Neural progenitor cell (in vitro differentiated cells): ENCODE measurements around the gene NDOR1. TPM values are rescaled to one million over a fixed set of nuclear protein-coding genes. Genes with fewer than 3 reads are reported as not detected.

ENCODE experiments used
- DNase-seq: peaks from one replicate; pipeline ENCODE4 v3.0.0-alpha.2; 2016; ENCODE audit warnings: low spot score
- H2AFZ ChIP-seq: fragments of 200-600 bp; sonication (generic); replicated peaks from 2 replicates; pipeline ENCODE4 v1.6.1; 2016; ENCODE audit warnings: antibody characterized with exemption
- H3F3A ChIP-seq: fragments of 200-600 bp; sonication (generic); 2 replicates; pipeline ENCODE4 v1.6.1; 2016; ENCODE audit warnings: antibody characterized with exemption, low read depth
- H3K27ac ChIP-seq: fragments of 200-600 bp; sonication (generic); 2 replicates; pipeline ENCODE4 v1.5.1; 2016; ENCODE audit warnings: mild to moderate bottlenecking
- H3K27me3 ChIP-seq: fragments of 200-600 bp; sonication (generic); 2 replicates; pipeline ENCODE4 v1.6.1; 2016; ENCODE audit warnings: mild to moderate bottlenecking, moderate library complexity
- H3K36me3 ChIP-seq: fragments of 200-600 bp; sonication (generic); 2 replicates; pipeline ENCODE4 v1.5.1; 2016
- H3K4me1 ChIP-seq: fragments of 200-600 bp; sonication (generic); 2 replicates; pipeline ENCODE4 v1.6.1; 2016; ENCODE audit warnings: mixed run types
- H3K4me2 ChIP-seq: fragments of 200-600 bp; sonication (generic); 2 replicates; pipeline ENCODE4 v1.6.1; 2016
- H3K4me3 ChIP-seq: fragments of 200-600 bp; sonication (generic); 2 replicates; pipeline ENCODE4 v1.5.1; 2016
- H3K79me2 ChIP-seq: fragments of 200-600 bp; sonication (generic); 2 replicates; pipeline ENCODE4 v1.6.1; 2016; ENCODE audit warnings: low read depth
- H3K9ac ChIP-seq: fragments of 200-600 bp; sonication (generic); 2 replicates; pipeline ENCODE4 v1.6.1; 2016
- H3K9me3 ChIP-seq: fragments of 200-600 bp; sonication (generic); 2 replicates; pipeline ENCODE4 v1.5.1; 2016; ENCODE audit warnings: low read depth
- H4K20me1 ChIP-seq: fragments of 200-600 bp; sonication (generic); 2 replicates; pipeline ENCODE4 v1.6.1; 2016; ENCODE audit warnings: low read depth
- H3K27ac Mint-ChIP-seq: 3 replicates; pipeline ENCODE4 v1.8.0; 2021; ENCODE audit warnings: mixed read lengths
- H3K27me3 Mint-ChIP-seq: 2 replicates; pipeline ENCODE4 v1.8.0; 2022; ENCODE audit warnings: low read depth, mild to moderate bottlenecking, inconsistent platforms, moderate library complexity, mixed read lengths; ENCODE audit not compliant: insufficient read depth
- H3K36me3 Mint-ChIP-seq: 3 replicates; pipeline ENCODE4 v1.8.0; 2021; ENCODE audit warnings: mixed read lengths
- H3K4me1 Mint-ChIP-seq: 3 replicates; pipeline ENCODE4 v1.8.0; 2021; ENCODE audit warnings: mixed read lengths
- H3K4me3 Mint-ChIP-seq: 3 replicates; pipeline ENCODE4 v1.8.0; 2021; ENCODE audit warnings: mild to moderate bottlenecking, moderate library complexity, mixed read lengths
- H3K9me3 Mint-ChIP-seq: 3 replicates; pipeline ENCODE4 v1.8.0; 2020; ENCODE audit warnings: mixed read lengths
- EZH2 ChIP-seq: fragments of 200-600 bp; sonication (generic); IDR thresholded peaks from 2 replicates; pipeline ENCODE4 v1.6.1; 2017; ENCODE audit warnings: antibody characterized with exemption, mild to moderate bottlenecking, moderate library complexity
- EZH2phosphoT487 ChIP-seq: fragments of 200-600 bp; sonication (generic); IDR thresholded peaks from 2 replicates; pipeline ENCODE4 v1.6.1; 2017; ENCODE audit warnings: antibody characterized with exemption
- total RNA-seq: library from RNA; depleted of rRNA; stranded (reverse); fragments of >200 nt; gene quantifications from 2 replicates; pipeline ENCODE4 v1.2.3, GENCODE V29; 2015; ENCODE audit warnings: low replicate concordance
- TF ChIP-seq, protein P1 (sequence below): fragments of 200-600 bp; sonication (generic); IDR thresholded peaks from 2 replicates; pipeline ENCODE4 v1.5.1; 2017; ENCODE audit warnings: antibody characterized with exemption, mild to moderate bottlenecking

The NDOR1 gene
- total RNA-seq, 1 donor from 2014 or later: 5.1 TPM

DNA sequence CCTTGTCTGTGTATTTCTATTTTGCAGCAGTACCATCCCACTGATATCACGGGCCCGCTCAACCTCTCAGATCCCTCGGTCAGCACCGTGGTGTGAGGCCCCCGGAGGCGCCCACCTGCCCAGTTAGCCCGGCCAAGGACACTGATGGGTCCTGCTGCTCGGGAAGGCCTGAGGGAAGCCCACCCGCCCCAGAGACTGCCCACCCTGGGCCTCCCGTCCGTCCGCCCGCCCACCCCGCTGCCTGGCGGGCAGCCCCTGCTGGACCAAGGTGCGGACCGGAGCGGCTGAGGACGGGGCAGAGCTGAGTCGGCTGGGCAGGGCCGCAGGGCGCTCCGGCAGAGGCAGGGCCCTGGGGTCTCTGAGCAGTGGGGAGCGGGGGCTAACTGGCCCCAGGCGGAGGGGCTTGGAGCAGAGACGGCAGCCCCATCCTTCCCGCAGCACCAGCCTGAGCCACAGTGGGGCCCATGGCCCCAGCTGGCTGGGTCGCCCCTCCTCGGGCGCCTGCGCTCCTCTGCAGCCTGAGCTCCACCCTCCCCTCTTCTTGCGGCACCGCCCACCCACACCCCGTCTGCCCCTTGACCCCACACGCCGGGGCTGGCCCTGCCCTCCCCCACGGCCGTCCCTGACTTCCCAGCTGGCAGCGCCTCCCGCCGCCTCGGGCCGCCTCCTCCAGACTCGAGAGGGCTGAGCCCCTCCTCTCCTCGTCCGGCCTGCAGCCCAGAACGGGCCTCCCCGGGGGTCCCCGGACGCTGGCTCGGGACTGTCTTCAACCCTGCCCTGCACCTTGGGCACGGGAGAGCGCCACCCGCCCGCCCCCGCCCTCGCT lies 37.5 kb upstream of the NDOR1 start:
- no peak overlapping the region for H2AFZ ChIP-seq
- Mint-ChIP-seq H3K9me3 (no peaks in the 10 kb centered on the region), H3K4me3 (peak overlapping the region; percentile 48), H3K36me3 (no peaks in the 10 kb centered on the region), H3K4me1 (peaks cover 3% of the 10 kb centered on the region), H3K27me3 (peaks cover 45% of the 10 kb centered on the region), H3K27ac (no peak overlapping the region)
- DNase-seq: peak; percentile 73
- peaks cover 14% of the 10 kb centered on the region for H3K4me1 ChIP-seq
- H3K9ac ChIP-seq: no peak overlapping the region
- TF ChIP-seq EZH2 (peak; percentile 84), EZH2phosphoT487 (no peak)
- H3K9me3 ChIP-seq: no peaks in the 10 kb centered on the region
- peak overlapping the region; percentile 93 for H3K4me2 ChIP-seq
- peaks cover 61% of the 10 kb centered on the region for H4K20me1 ChIP-seq
- H3F3A ChIP-seq: peaks cover 17% of the 10 kb centered on the region
- H3K27ac ChIP-seq: no peak overlapping the region
- no peaks in the 10 kb centered on the region for H3K79me2 ChIP-seq
- peak overlapping the region; percentile 52 for H3K4me3 ChIP-seq
- no peaks in the 10 kb centered on the region for H3K36me3 ChIP-seq
- peaks cover 100% of the 10 kb centered on the region for H3K27me3 ChIP-seq

DNA sequence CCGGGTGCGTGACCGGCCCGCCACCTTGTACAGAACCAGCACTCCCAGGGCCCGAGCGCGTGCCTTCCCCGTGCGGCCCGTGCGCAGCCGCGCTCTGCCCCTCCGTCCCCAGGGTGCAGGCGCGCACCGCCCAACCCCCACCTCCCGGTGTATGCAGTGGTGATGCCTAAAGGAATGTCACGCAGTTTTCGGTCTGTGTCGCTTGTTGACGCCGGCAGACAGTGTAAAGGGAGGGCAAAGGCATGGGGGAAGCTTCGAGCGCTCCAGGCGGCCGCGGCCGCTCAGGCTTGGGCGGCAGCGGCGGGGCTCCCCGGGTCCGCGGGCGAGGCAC lies 37.0 kb upstream of the NDOR1 start:
- no peaks in the 10 kb centered on the region for H3K36me3 ChIP-seq
- H3K4me3 ChIP-seq: peak overlapping the region; percentile 52
- no peak overlapping the region for H3K9ac ChIP-seq
- H3K4me1 ChIP-seq: peaks cover 14% of the 10 kb centered on the region
- H3K27me3 ChIP-seq: peaks cover 100% of the 10 kb centered on the region
- TF ChIP-seq, protein P1, sequence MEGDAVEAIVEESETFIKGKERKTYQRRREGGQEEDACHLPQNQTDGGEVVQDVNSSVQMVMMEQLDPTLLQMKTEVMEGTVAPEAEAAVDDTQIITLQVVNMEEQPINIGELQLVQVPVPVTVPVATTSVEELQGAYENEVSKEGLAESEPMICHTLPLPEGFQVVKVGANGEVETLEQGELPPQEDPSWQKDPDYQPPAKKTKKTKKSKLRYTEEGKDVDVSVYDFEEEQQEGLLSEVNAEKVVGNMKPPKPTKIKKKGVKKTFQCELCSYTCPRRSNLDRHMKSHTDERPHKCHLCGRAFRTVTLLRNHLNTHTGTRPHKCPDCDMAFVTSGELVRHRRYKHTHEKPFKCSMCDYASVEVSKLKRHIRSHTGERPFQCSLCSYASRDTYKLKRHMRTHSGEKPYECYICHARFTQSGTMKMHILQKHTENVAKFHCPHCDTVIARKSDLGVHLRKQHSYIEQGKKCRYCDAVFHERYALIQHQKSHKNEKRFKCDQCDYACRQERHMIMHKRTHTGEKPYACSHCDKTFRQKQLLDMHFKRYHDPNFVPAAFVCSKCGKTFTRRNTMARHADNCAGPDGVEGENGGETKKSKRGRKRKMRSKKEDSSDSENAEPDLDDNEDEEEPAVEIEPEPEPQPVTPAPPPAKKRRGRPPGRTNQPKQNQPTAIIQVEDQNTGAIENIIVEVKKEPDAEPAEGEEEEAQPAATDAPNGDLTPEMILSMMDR: no peak
- TF ChIP-seq EZH2phosphoT487: peak; percentile 91
- peak; percentile 96 for TF ChIP-seq EZH2
- H3K4me2 ChIP-seq: peak overlapping the region; percentile 93
- no peaks in the 10 kb centered on the region for H3K36me3 Mint-ChIP-seq
- no peaks in the 10 kb centered on the region for H3K9me3 ChIP-seq
- H4K20me1 ChIP-seq: peaks cover 57% of the 10 kb centered on the region
- no peaks in the 10 kb centered on the region for H3K9me3 Mint-ChIP-seq
- H3K4me1 Mint-ChIP-seq: peaks cover under 1% of the 10 kb centered on the region
- DNase-seq: peak; percentile 35
- H3K27ac ChIP-seq: no peak overlapping the region
- H3K27me3 Mint-ChIP-seq: peaks cover 40% of the 10 kb centered on the region
- no peaks in the 10 kb centered on the region for H3K79me2 ChIP-seq
- H3F3A ChIP-seq: peaks cover 17% of the 10 kb centered on the region
- peak overlapping the region; percentile 98 for H2AFZ ChIP-seq
- peak overlapping the region; percentile 70 for H3K4me3 Mint-ChIP-seq
- H3K27ac Mint-ChIP-seq: no peak overlapping the region

DNA sequence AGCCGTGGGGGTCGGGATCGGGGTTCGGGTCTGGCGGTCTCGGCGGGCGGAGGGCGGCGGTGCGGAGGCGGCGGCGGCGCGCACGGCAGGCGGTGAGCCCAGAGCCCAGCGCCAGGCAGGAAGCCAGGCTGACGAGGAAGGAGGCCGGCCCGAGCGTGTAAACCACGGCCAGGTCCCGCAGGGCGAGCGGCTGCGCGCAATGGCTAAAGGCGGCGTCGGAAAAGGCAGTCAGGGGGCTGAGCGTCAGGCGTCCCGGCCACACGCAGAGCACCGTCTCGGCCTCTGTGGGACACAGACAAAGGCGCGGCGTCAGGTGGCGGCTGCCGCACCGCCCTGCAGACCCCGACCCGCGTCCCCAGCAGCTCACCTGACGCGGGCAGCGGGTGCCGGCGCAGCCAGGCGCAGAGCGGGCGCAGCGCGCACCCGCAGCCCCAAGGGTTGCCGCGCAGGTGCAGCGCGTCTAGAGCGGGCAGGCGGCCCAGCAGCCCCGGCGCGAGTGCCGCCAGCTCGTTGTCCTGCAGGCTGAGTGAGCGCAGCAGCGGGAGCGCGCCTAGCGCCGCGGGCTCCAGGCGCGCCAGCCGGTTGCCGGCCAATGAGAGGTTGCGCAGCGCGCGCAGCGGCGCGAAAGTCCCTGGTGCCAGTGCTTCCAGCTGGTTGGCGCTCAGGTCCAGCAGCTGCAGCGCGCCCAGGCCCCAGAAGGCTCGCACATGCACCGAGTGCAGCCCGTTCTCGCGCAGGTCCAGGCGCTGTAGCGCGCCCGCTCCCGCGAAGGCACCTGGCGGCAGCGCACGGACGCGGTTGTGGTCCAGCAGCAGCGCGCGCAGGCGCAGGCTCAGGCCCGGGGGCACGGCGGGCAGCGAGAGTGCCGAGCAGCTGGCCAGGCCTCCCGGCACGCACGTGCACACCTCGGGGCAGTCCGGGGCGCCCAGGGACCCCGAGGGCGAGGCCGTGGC lies 36.3 kb upstream of the NDOR1 start:
- Histone ChIP-seq H3K4me2 (peak overlapping the region; percentile 93), H3K27me3 (peaks cover 100% of the 10 kb centered on the region), H3K36me3 (no peaks in the 10 kb centered on the region), H3K27ac (no peak overlapping the region), H3K4me1 (peaks cover 14% of the 10 kb centered on the region), H2AFZ (peak overlapping the region; percentile 98), H3K9ac (no peak overlapping the region), H3K4me3 (peak overlapping the region; percentile 52), H3F3A (peaks cover 17% of the 10 kb centered on the region), H3K79me2 (no peaks in the 10 kb centered on the region), H4K20me1 (peaks cover 54% of the 10 kb centered on the region), H3K9me3 (no peaks in the 10 kb centered on the region)
- H3K27me3 Mint-ChIP-seq: peaks cover 36% of the 10 kb centered on the region
- DNase-seq: peak; percentile 92
- H3K27ac Mint-ChIP-seq: no peak overlapping the region
- no peaks in the 10 kb centered on the region for H3K9me3 Mint-ChIP-seq
- H3K36me3 Mint-ChIP-seq: no peaks in the 10 kb centered on the region
- TF ChIP-seq EZH2: no peak
- TF ChIP-seq, protein P1: peak; percentile 9
- TF ChIP-seq EZH2phosphoT487: peak; percentile 25
- H3K4me1 Mint-ChIP-seq: no peaks in the 10 kb centered on the region
- H3K4me3 Mint-ChIP-seq: peak overlapping the region; percentile 70
